ENCODE results near the gene POU2F3. TPM values are rescaled to one million over a fixed set of nuclear protein-coding genes. Genes with fewer than 3 reads are reported as not detected.
A peak's percentile ranks its signal among the peaks of the same experiment; 100 is the strongest.

POU2F3 gene
- total and polyA plus RNA-seq, 2 of the 13 experiments (the other 11 are each of a cell fraction or from before 2014, with no cell fraction given), result not detected

- TF ChIP-seq ZNF432 (CRISPR knock-in tag; IDR thresholded peaks at IDR 0.05; ENCODE audit: borderline replicate concordance) (no peak), ZNF292 (CRISPR knock-in tag; IDR thresholded peaks at IDR 0.05; ENCODE audit: borderline replicate concordance, low read depth) (no peak), NFKBIZ (CRISPR knock-in tag; IDR thresholded peaks at IDR 0.05) (no peak)
These were observed 19.8 kb upstream of the POU2F3 start (continued) for GRCh38 chr11:120219938-120220746.

GRCh38 chr11:120220747-120221037 lies 19.2 kb upstream of the POU2F3 start:
- DNase-seq (ENCODE audit: low spot score) (no peak), FAIRE-seq (no peak), ATAC-seq (no peak)
- Histone ChIP-seq H2AFZ (ENCODE audit: low read length) (no peak overlapping the region), H4K20me1 (ENCODE audit: insufficient read depth, low read length) (peaks cover 21% of the 10 kb centered on the region), H3K79me2 (ENCODE audit: insufficient read depth, low read length) (peaks cover 6% of the 10 kb centered on the region), H3K36me3 (replicated peaks in 1 of 2; ENCODE audit: control insufficient read depth in 1 of 2, insufficient read depth in 2 of 2, low read length in 2 of 2) (peaks cover 6 to 39% of the 10 kb centered on the region in 2 experiments), H3K27ac (ENCODE audit: extremely low read length, insufficient read depth, low read length) (no peak overlapping the region), H3K9me3 (ENCODE audit: low read length) (no peaks in the 10 kb centered on the region), H3K4me2 (ENCODE audit: low read depth, low read length) (no peak overlapping the region), H3K27me3 (ENCODE audit: control insufficient read depth in 1 of 2, insufficient read depth in 2 of 2, low read length in 2 of 2) (no peaks in the 10 kb centered on the region), H3K4me1 (ENCODE audit: insufficient read depth, low read length) (peaks cover 58% of the 10 kb centered on the region), H3K9ac (ENCODE audit: insufficient read depth, low read depth, low read length) (no peak overlapping the region), H3K4me3 (replicated peaks in 1 of 3; ENCODE audit: insufficient read depth in 1 of 3, low read depth in 2 of 3, low read length in 3 of 3) (no peak overlapping the region)
- no peak for TF ChIP-seq ZNF556 (CRISPR knock-in tag; IDR thresholded peaks at IDR 0.05; ENCODE audit: borderline replicate concordance)
- no peak for TF ChIP-seq ZNF629 (CRISPR knock-in tag; conservative IDR thresholded peaks at IDR 0.05)
- TF ChIP-seq ATF4 (CRISPR knock-in tag; IDR thresholded peaks at IDR 0.05), result no peak
- 0 out of 2 replicates have a peak, but pooled peaks have one; percentile 23 for TF ChIP-seq KDM5B (CRISPR knock-in tag; IDR thresholded peaks at IDR 0.05; ENCODE audit: borderline replicate concordance)
- ChIA-PET POLR2A (interaction anchor here (1.0 kb wide), 1 partner anchor 35 kb away, joined by 4 read pairs; no protein-coding TSS in a partner anchor), CTCF (ENCODE audit: low intra/inter-chr PET ratio, low total read pairs) (no interaction called here)
- in situ Hi-C loops (cut with HindIII; ENCODE audit: extremely low pct_ligation_motif_present, low pct_unique_long_range_greater_than_20kb) (no loop called here), intact Hi-C loops (cut with micrococcal nuclease; ENCODE audit: unreplicated experiment) (no loop called here)
- no TSS peak for BruUV-seq (replicated peaks)
- 100% methylated on average over 1 of the region's 4 CpGs for WGBS (ENCODE audit: low lambda C conversion rate)
